AG04450 (cell line): ENCODE data around the gene FSTL4. TPM values are rescaled to one million over a fixed set of nuclear protein-coding genes. Genes with fewer than 3 reads are reported as not detected.

ENCODE experiments used
- CTCF ChIA-PET: fragments of 300-600, 350-600 bp; formaldehyde crosslinking; extraction: SDS; loops from one replicate; lab custom pipeline; 2022; ENCODE audit warnings: antibody characterized with exemption, inconsistent platforms; lab: Charles Lee
- POLR2A ChIA-PET: fragments of 350-600 bp; formaldehyde crosslinking; extraction: SDS; loops from one replicate; lab custom pipeline; 2021; ENCODE audit warnings: antibody characterized with exemption, inconsistent platforms; lab: Yijun Ruan, JAX
- DNase-seq: peaks from one replicate; pipeline ENCODE4 v3.0.0-alpha.2; 2011; ENCODE audit warnings: low read depth, low spot score
- H3K27ac ChIP-seq: one replicate; pipeline ENCODE4 v1.5.1; 2012; ENCODE audit warnings: low read depth, low read length, control low read depth
- H3K27me3 ChIP-seq: one replicate; pipeline ENCODE4 v1.6.0; 2012; ENCODE audit warnings: low read length; ENCODE audit not compliant: control insufficient read depth, insufficient read depth
- H3K4me3 ChIP-seq: 2 replicates; pipeline ENCODE4 v1.5.1; 2011; ENCODE audit warnings: mild to moderate bottlenecking, low read depth, low read length, control low read depth
- H3K9me3 ChIP-seq: 2 replicates; pipeline ENCODE4 v1.5.1; 2012; ENCODE audit warnings: low read length; ENCODE audit not compliant: control insufficient read depth, insufficient read depth
- CTCF ChIP-seq: IDR thresholded peaks from 2 replicates; pipeline ENCODE4 v1.5.1; 2011; ENCODE audit warnings: low read depth, low read length, control low read depth, inconsistent platforms
- polyA plus RNA-seq: library from polyadenylated mRNA; depleted of rRNA; stranded (reverse); fragments of >200 nt; gene quantifications from 2 replicates; pipeline ENCODE4 v1.2.3, GENCODE V29; 2011

Gene FSTL4
- polyA plus RNA-seq, 1 experiment, result 0.11 TPM

- DNase-seq, result peak; percentile 89
- ChIA-PET POLR2A (interaction anchor here (1.3 kb wide), 1 partner anchor 20 kb away, joined by 3 read pairs; no protein-coding TSS in a partner anchor), CTCF (interaction anchor here (0.6 to 1.7 kb wide), 4 partner anchors 9 to 968 kb away, joined by 3 to 5 read pairs (median 4); no protein-coding TSS in a partner anchor)
- Histone ChIP-seq H3K27me3 (no peaks in the 10 kb centered on the region), H3K9me3 (peaks cover 8% of the 10 kb centered on the region), H3K27ac (peak overlapping the region; percentile 75), H3K4me3 (no peak overlapping the region)
- TF ChIP-seq CTCF, result no peak
Observed at GRCh38 chr5:133240425-133241091, 371.8 kb downstream of the FSTL4 start.

DNA sequence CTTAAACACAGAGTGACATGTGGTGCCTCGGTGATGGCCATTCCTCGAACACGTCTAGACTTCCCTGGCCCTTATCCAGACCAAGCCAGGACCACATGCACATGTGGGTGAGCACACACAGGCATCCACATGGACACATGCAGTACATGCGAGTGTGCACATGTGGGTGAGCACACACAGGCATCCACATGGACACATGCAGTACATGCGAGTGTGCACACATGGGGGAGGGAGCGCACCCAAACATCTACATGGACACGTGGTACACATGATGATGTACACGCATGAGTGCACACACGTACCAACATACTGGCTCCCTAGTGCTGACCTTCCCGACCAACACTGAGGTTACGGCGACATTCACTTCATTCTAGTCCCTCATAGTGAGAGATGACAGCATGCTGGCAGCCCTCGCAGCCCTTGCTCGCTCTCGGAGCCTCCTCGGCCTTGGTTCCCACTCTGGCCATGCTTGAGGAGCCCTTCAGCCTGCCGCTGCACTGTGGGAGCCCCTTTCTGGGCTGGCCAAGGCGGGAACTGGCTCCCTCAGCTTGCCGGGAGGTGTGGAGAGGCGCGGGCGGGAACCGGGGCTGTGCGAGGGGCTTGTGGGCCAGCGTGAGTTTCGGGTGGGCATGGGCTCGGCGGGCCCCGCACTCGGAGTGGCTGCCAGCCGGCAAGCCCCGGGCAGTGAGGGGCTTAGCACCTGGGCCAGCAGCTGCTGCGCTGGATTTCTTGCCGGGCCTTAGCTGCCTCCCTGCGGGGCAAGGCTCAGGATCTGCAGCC is 373.7 kb downstream of the FSTL4 start:
- no peak overlapping the region for H3K27ac ChIP-seq
- H3K27me3 ChIP-seq, result no peaks in the 10 kb centered on the region
- ChIA-PET POLR2A (no interaction called here), CTCF (no interaction called here)
- DNase-seq, result no peak
- TF ChIP-seq CTCF, result no peak
- H3K4me3 ChIP-seq, result no peak overlapping the region
- H3K9me3 ChIP-seq, result peaks cover 8% of the 10 kb centered on the region

DNA sequence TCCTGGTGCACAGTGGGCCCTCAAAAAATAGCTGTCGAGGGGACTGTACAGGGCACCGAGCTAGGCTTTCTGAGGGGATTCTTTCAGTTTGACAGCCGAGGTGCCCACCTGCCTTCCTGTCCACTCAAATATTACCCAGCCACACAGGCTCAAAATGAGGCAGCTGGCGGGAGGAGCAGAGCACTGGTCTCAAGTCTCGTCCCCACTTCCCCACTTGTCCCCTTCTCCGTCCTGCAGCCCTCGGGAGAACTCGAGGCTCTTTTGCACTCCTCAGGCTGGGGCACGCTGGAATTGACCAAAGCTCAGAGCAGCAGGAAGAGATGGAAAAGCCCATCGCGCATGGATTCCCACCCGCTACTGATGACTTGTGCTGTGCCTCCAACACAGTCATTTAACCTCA is 375.4 kb downstream of the FSTL4 start:
- CTCF ChIA-PET, result no interaction called here
- no peak for TF ChIP-seq CTCF
- Histone ChIP-seq H3K27ac (no peak overlapping the region), H3K9me3 (peaks cover 8% of the 10 kb centered on the region), H3K4me3 (no peak overlapping the region), H3K27me3 (peaks cover 2% of the 10 kb centered on the region)
- DNase-seq, result no peak
- POLR2A ChIA-PET, result no interaction called here

DNA sequence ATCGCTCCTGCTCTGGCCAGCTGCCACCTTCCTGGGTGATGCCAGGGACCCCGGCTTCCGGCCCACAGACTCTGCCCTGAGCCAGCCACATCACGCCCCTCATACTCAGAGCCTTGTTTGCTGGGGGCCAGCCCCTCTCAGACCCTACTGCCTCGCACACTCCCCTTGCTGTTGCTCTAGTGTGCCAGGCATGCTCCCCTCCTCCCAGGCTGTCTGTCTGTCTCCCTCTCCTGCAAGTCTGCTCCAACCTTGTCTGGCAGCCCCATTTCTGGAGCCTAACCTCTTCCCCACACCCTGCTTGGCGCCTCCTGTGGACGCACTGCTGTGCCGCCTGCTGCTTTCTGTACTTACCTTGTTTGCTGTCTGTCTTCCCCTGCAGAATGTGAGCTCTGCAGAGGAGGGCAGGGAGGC is 375.8 kb downstream of the FSTL4 start:
- no peak for DNase-seq
- no peak overlapping the region for H3K4me3 ChIP-seq
- CTCF ChIA-PET, result interaction anchor here (0.6 kb wide), 1 partner anchor 44 kb away, joined by 3 read pairs; no protein-coding TSS in a partner anchor
- POLR2A ChIA-PET, result no interaction called here
- no peak for TF ChIP-seq CTCF
- peaks cover 2% of the 10 kb centered on the region for H3K27me3 ChIP-seq
- H3K27ac ChIP-seq, result no peak overlapping the region
- H3K9me3 ChIP-seq, result peaks cover 8% of the 10 kb centered on the region
